Endothelial cell of umbilical vein (primary cell): ENCODE results near the gene MAU2. TPM values are rescaled to one million over a fixed set of nuclear protein-coding genes. Genes with fewer than 3 reads are reported as not detected.

ENCODE experiments used
- BruUV-seq: library from RNA; stranded (reverse); fragments of 400-500 nt; replicated peaks from 2 replicates; lab custom pipeline; 2021; lab: Mats Ljungman, UMichigan
- CTCF ChIA-PET: fragments of 300-600, 350-600 bp; sonication (Branson Sonifier 250); formaldehyde crosslinking; loops from one replicate; lab custom pipeline; 2021; ENCODE audit warnings: antibody characterized with exemption, inconsistent platforms; lab: Charles Lee
- POLR2A ChIA-PET: fragments of 300-600, 350-600 bp; sonication (Branson Sonifier 250); formaldehyde crosslinking; loops from one replicate; lab custom pipeline; 2021; ENCODE audit warnings: antibody characterized with exemption, inconsistent platforms; lab: Charles Lee
- DNase-seq: peaks from one replicate; pipeline ENCODE4 v3.0.0-alpha.2; 2011; ENCODE audit warnings: low read depth, low spot score
- FAIRE-seq: peaks from 2 replicates; lab custom pipeline; 2011; peaks lifted over from hg19 to GRCh38; lab: Jason Lieb, UNC
- H2AFZ ChIP-seq: 2 replicates; pipeline ENCODE4 v1.6.0; 2012; ENCODE audit warnings: low read depth, low read length, control low read depth, inconsistent platforms
- H3K27ac ChIP-seq: 2 replicates; pipeline ENCODE4 v1.5.1; 2011; ENCODE audit warnings: low read depth, mild to moderate bottlenecking, control low read depth, low read length, moderate library complexity; ENCODE audit not compliant: insufficient read depth
- H3K27me3 ChIP-seq, 2 experiments: 2 replicates each; pipeline versions ENCODE4 v1.6.0 to v1.6.1; 2011; ENCODE audit warnings: low read length in 2 of 2, mixed read lengths in 1 of 2; ENCODE audit not compliant: control insufficient read depth in 2 of 2, insufficient read depth in 2 of 2
- H3K36me3 ChIP-seq, 2 experiments: 2 replicates in 1 of 2; 3 replicates in 1 of 2; pipeline ENCODE4 v1.5.1; 2011; ENCODE audit warnings: low read length in 2 of 2, mild to moderate bottlenecking in 1 of 2, moderate library complexity in 1 of 2; ENCODE audit not compliant: control insufficient read depth in 2 of 2, insufficient read depth in 2 of 2; ENCODE audit errors: extremely low read depth in 1 of 2
- H3K4me1 ChIP-seq: 3 replicates; pipeline ENCODE4 v1.5.1; 2011; ENCODE audit warnings: mild to moderate bottlenecking, low read length; ENCODE audit not compliant: control insufficient read depth, insufficient read depth; ENCODE audit errors: extremely low read depth
- H3K4me2 ChIP-seq: 2 replicates; pipeline ENCODE4 v1.6.1; 2011; ENCODE audit warnings: low read length, control low read depth, mixed read lengths; ENCODE audit not compliant: insufficient read depth
- H3K4me3 ChIP-seq, 3 experiments: fragments of 200-600 bp in 1 of 3; sonication (generic), shearing (Covaris generic) in 1 of 3; replicated peaks in 1 of 3; 2 replicates each; pipeline ENCODE4 v1.5.1; 2011 to 2016; ENCODE audit warnings: control low read depth in 3 of 3, low read length in 3 of 3, mild to moderate bottlenecking in 2 of 3, inconsistent platforms in 1 of 3, low read depth in 1 of 3, moderate library complexity in 1 of 3; ENCODE audit not compliant: insufficient read depth in 1 of 3
- H3K79me2 ChIP-seq: 2 replicates; pipeline ENCODE4 v1.6.0; 2012; ENCODE audit warnings: low read length, inconsistent platforms; ENCODE audit not compliant: control insufficient read depth, insufficient read depth
- H3K9ac ChIP-seq: replicated peaks from 2 replicates; pipeline ENCODE3; 2011; ENCODE audit warnings: low read length, control low read depth; ENCODE audit not compliant: insufficient read depth; ENCODE audit errors: extremely low read depth
- H3K9me1 ChIP-seq: replicated peaks from 3 replicates; pipeline ENCODE4 v1.6.0; 2011; ENCODE audit warnings: mild to moderate bottlenecking, low read length; ENCODE audit not compliant: control insufficient read depth, insufficient read depth; ENCODE audit errors: extremely low read depth
- H3K9me3 ChIP-seq: replicated peaks from 2 replicates; pipeline ENCODE4 v1.5.1; 2012; ENCODE audit warnings: low read length, inconsistent platforms; ENCODE audit not compliant: control insufficient read depth, insufficient read depth
- H4K20me1 ChIP-seq: replicated peaks from 2 replicates; pipeline ENCODE3; 2011; ENCODE audit warnings: mild to moderate bottlenecking, low read length; ENCODE audit not compliant: control insufficient read depth, insufficient read depth; ENCODE audit errors: extremely low read depth
- CTCF ChIP-seq, 2 donors: IDR thresholded peaks; 1 replicate in 1 of 2; 2 replicates in 1 of 2; pipeline ENCODE4 v1.5.1; 2011; ENCODE audit warnings: low read length in 2 of 2, mild to moderate bottlenecking in 2 of 2, moderate library complexity in 2 of 2, control low read depth in 1 of 2, inconsistent platforms in 1 of 2, low read depth in 1 of 2; ENCODE audit not compliant: insufficient read depth in 1 of 2; ENCODE audit errors: extremely low read depth in 1 of 2
- EZH2 ChIP-seq: IDR thresholded peaks from 2 replicates; pipeline ENCODE4 v1.6.1; 2012; ENCODE audit warnings: borderline replicate concordance, low read depth, mild to moderate bottlenecking, moderate library complexity, low read length, inconsistent platforms; ENCODE audit not compliant: severe bottlenecking
- FOS ChIP-seq: IDR thresholded peaks from 2 replicates; pipeline ENCODE4 v1.6.1; 2011; ENCODE audit warnings: mild to moderate bottlenecking, low read length, moderate library complexity, borderline replicate concordance; ENCODE audit not compliant: insufficient read depth
- GATA2 ChIP-seq: IDR thresholded peaks from 2 replicates; pipeline ENCODE4 v1.7.0; 2011; ENCODE audit warnings: low read depth, mild to moderate bottlenecking, moderate library complexity, mixed read lengths, low read length; ENCODE audit not compliant: insufficient read length, insufficient read depth
- JUN ChIP-seq: IDR thresholded peaks from 2 replicates; pipeline ENCODE4 v1.6.1; 2011; ENCODE audit warnings: borderline replicate concordance, low read depth; ENCODE audit not compliant: insufficient read length, insufficient read depth
- MAX ChIP-seq: IDR thresholded peaks from 2 replicates; pipeline ENCODE4 v1.6.1; 2011; ENCODE audit not compliant: insufficient read depth, insufficient read length
- MYC ChIP-seq: IDR thresholded peaks from one replicate; pipeline ENCODE4 v1.6.1; 2011; ENCODE audit warnings: mild to moderate bottlenecking, low read depth, low read length
- POLR2A ChIP-seq: IDR thresholded peaks from 2 replicates; pipeline ENCODE4 v1.6.1; 2012; ENCODE audit warnings: low read depth, mild to moderate bottlenecking, control low read depth, low read length
- POLR2AphosphoS5 ChIP-seq: IDR thresholded peaks from 2 replicates; pipeline ENCODE4 v1.6.1; 2012; ENCODE audit warnings: low read depth, mild to moderate bottlenecking, control low read depth, low read length, moderate library complexity; ENCODE audit not compliant: insufficient read depth
- dilution Hi-C: fragments of 300-500 bp; cut with MboI; formaldehyde crosslinking; loops from one replicate; pipeline ENCODE4 v1.15.0; 2019; ENCODE audit warnings: low sequenced_read_pairs; ENCODE audit not compliant: extremely low pct_ligation_motif_present
- intact Hi-C: fragments of 100-400 bp; cut with micrococcal nuclease; formaldehyde crosslinking; loops from one replicate; pipeline ENCODE4 v1.10.0; 2022
- polyA plus RNA-seq, 4 experiments: library from polyadenylated mRNA; depleted of rRNA in 3 of 4; stranded (reverse) in 3 of 4; unstranded in 1 of 4; fragments of >200 nt; gene quantifications; 2 replicates each; pipeline versions ENCODE4 v1.2.1 to v1.2.3, GENCODE V29; 2011 to 2012; ENCODE audit warnings: missing spikeins in 1 of 4
- total RNA-seq: library from RNA; stranded (reverse); gene quantifications from 2 replicates; pipeline ENCODE4 v1.2.3, GENCODE V29; 2021

The MAU2 gene
- total and polyA plus RNA-seq, 2 donors (not counting 3 experiments of a cell fraction or from before 2014, with no cell fraction given) = 36.9 to 70.0 TPM

- peaks cover 2% of the 10 kb centered on the region for H3K79me2 ChIP-seq
- no peaks in the 10 kb centered on the region for H3K27me3 ChIP-seq
- ChIA-PET CTCF (interaction anchor here (1.5 kb wide), 1 partner anchor 16 kb away, joined by 3 read pairs; no protein-coding TSS in a partner anchor), POLR2A (no interaction called here)
- intact Hi-C loops = no loop called here
- H3K9me1 ChIP-seq = no peaks in the 10 kb centered on the region
- H4K20me1 ChIP-seq = no peaks in the 10 kb centered on the region
- DNase-seq (no peak), FAIRE-seq (no peak)
- no peak for TF ChIP-seq POLR2AphosphoS5
- TF ChIP-seq EZH2 = no peak
- no peak for TF ChIP-seq FOS
- TF ChIP-seq CTCF (IDR thresholded peaks at IDR 0.05; ENCODE audit: extremely low read depth in 1 of 2, insufficient read depth in 1 of 2, low read depth in 1 of 2, low read length in 2 of 2) = no peak
- TF ChIP-seq POLR2A = no peak
- no peak for TF ChIP-seq MAX
- TF ChIP-seq GATA2 = no peak
- TF ChIP-seq JUN = no peak
- no peak for TF ChIP-seq MYC
- no peak overlapping the region for H3K4me3 ChIP-seq
- no peak overlapping the region for H2AFZ ChIP-seq
- H3K9ac ChIP-seq = no peak overlapping the region
- no peaks in the 10 kb centered on the region for H3K9me3 ChIP-seq
- dilution Hi-C loops = no loop called here
- no TSS peak for BruUV-seq
- H3K4me1 ChIP-seq = no peaks in the 10 kb centered on the region
- peaks cover 8 to 54% of the 10 kb centered on the region in 2 experiments for H3K36me3 ChIP-seq
- no peak overlapping the region for H3K27ac ChIP-seq
- no peak overlapping the region for H3K4me2 ChIP-seq
Measured at GRCh38 chr19:19336597-19336996, 16.0 kb downstream of the MAU2 start.
